Lower leg skin (tissue), 3 donors: ENCODE measurements around the gene CAPZA1.

Experiments
- CTCF ChIP-seq, 3 donors: fragments of 450-650 bp; IDR thresholded peaks; one replicate each; pipeline ENCODE4 v1.5.1; 2016; ENCODE audit warnings: antibody characterized with exemption in 3 of 3, mild to moderate bottlenecking in 3 of 3, moderate library complexity in 2 of 3
- POLR2A ChIP-seq, 2 donors: fragments of 450-650 bp; IDR thresholded peaks; one replicate each; pipeline ENCODE4 v1.6.1; 2016 to 2017; ENCODE audit warnings: antibody characterized with exemption in 2 of 2, mild to moderate bottlenecking in 1 of 2, moderate library complexity in 1 of 2

- TF ChIP-seq CTCF (IDR thresholded peaks at IDR 0.05): no peak
- TF ChIP-seq POLR2A (IDR thresholded peaks at IDR 0.05): no peak
Observed at GRCh38 chr1:112583366-112583765, 36.3 kb upstream of the CAPZA1 start.
